GM23338 (cell line): Measurements from ENCODE around the gene APOL6. TPM values are rescaled to one million over a fixed set of nuclear protein-coding genes. Genes with fewer than 3 reads are reported as not detected.

Experiments used
- ATAC-seq: fragments of 200-7000 bp; cut with Tn5 transposase; 3 replicates; pipeline ENCODE4 v1.9.1; 2020
- DNase-seq: peaks from one replicate; pipeline ENCODE4 v3.0.0-alpha.2; 2015; ENCODE audit warnings: low spot score
- H2AFZ ChIP-seq: fragments of 200-600 bp; sonication (generic); 2 replicates; pipeline ENCODE4 v1.8.0; 2016; ENCODE audit warnings: antibody characterized with exemption, mild to moderate bottlenecking, moderate library complexity
- H3F3A ChIP-seq: fragments of 200-600 bp; sonication (generic); replicated peaks from 2 replicates; pipeline ENCODE4 v1.8.0; 2017; ENCODE audit warnings: antibody characterized with exemption, mixed run types, low read depth
- H3K27ac ChIP-seq: fragments of 200-600 bp; sonication (generic); 2 replicates; pipeline ENCODE4 v1.6.1; 2016; ENCODE audit warnings: low read depth
- H3K27me3 ChIP-seq: fragments of 200-600 bp; sonication (generic); 2 replicates; pipeline ENCODE4 v1.8.0; 2016; ENCODE audit warnings: mild to moderate bottlenecking, mixed run types, moderate library complexity; ENCODE audit not compliant: insufficient read depth
- H3K36me3 ChIP-seq: fragments of 200-600 bp; sonication (generic); 2 replicates; pipeline ENCODE4 v1.8.0; 2016; ENCODE audit warnings: mild to moderate bottlenecking; ENCODE audit not compliant: insufficient read depth
- H3K4me1 ChIP-seq: fragments of 200-600 bp; sonication (generic); 2 replicates; pipeline ENCODE4 v1.8.0; 2016; ENCODE audit warnings: mild to moderate bottlenecking, moderate library complexity; ENCODE audit not compliant: insufficient read depth
- H3K4me2 ChIP-seq: fragments of 200-600 bp; sonication (generic); 2 replicates; pipeline ENCODE4 v1.7.1; 2017; ENCODE audit warnings: mixed run types
- H3K4me3 ChIP-seq: fragments of 200-600 bp; sonication (generic); 2 replicates; pipeline ENCODE4 v1.6.1; 2016; ENCODE audit warnings: mixed run types
- H3K79me2 ChIP-seq: fragments of 200-600 bp; sonication (generic); replicated peaks from 2 replicates; pipeline ENCODE4 v1.8.0; 2017; ENCODE audit warnings: mild to moderate bottlenecking; ENCODE audit not compliant: insufficient read depth
- H3K9me2 ChIP-seq: fragments of 200-600 bp; sonication (generic); 2 replicates; pipeline ENCODE4 v1.8.0; 2017; ENCODE audit not compliant: insufficient read depth
- H4K20me1 ChIP-seq: fragments of 200-600 bp; sonication (generic); replicated peaks from 2 replicates; pipeline ENCODE4 v1.8.0; 2017; ENCODE audit warnings: mild to moderate bottlenecking; ENCODE audit not compliant: insufficient read depth
- H3K27ac Mint-ChIP-seq: 2 replicates; pipeline ENCODE4 v1.8.0; 2020; ENCODE audit warnings: inconsistent platforms, mild to moderate bottlenecking, moderate library complexity, mixed read lengths
- H3K27me3 Mint-ChIP-seq: 3 replicates; pipeline ENCODE4 v1.8.0; 2022; ENCODE audit warnings: low read depth, mild to moderate bottlenecking, moderate library complexity, mixed read lengths, inconsistent platforms; ENCODE audit not compliant: insufficient read depth, poor library complexity
- H3K36me3 Mint-ChIP-seq: 3 replicates; pipeline ENCODE4 v1.8.0; 2021; ENCODE audit warnings: low read depth, mild to moderate bottlenecking, inconsistent platforms, moderate library complexity, mixed read lengths
- H3K4me1 Mint-ChIP-seq: 3 replicates; pipeline ENCODE4 v1.8.0; 2020; ENCODE audit warnings: mild to moderate bottlenecking, inconsistent platforms, mixed read lengths
- H3K4me3 Mint-ChIP-seq: 3 replicates; pipeline ENCODE4 v1.8.0; 2021; ENCODE audit warnings: moderate library complexity, mild to moderate bottlenecking, inconsistent platforms, mixed read lengths
- H3K9me3 Mint-ChIP-seq: 3 replicates; pipeline ENCODE4 v1.8.0; 2020; ENCODE audit warnings: moderate library complexity, mild to moderate bottlenecking, inconsistent platforms, mixed read lengths
- CREB1 ChIP-seq: fragments of 250-450 bp; sonication (Bioruptor Pico); IDR thresholded peaks from 2 replicates; pipeline ENCODE4 v1.5.0; 2020; ENCODE audit warnings: low read depth, mild to moderate bottlenecking, moderate library complexity
- EZH2 ChIP-seq: fragments of 200-600 bp; sonication (generic); IDR thresholded peaks from one replicate; pipeline ENCODE4 v1.8.0; 2017; ENCODE audit warnings: antibody characterized with exemption, mild to moderate bottlenecking, low read depth; ENCODE audit not compliant: unreplicated experiment
- EZH2phosphoT487 ChIP-seq: fragments of 200-600 bp; sonication (generic); IDR thresholded peaks from one replicate; pipeline ENCODE4 v1.8.1; 2018; ENCODE audit warnings: antibody characterized with exemption; ENCODE audit not compliant: unreplicated experiment
- JUNB ChIP-seq: IDR thresholded peaks from one replicate; pipeline ENCODE4 v1.6.1; 2016; ENCODE audit warnings: antibody characterized with exemption; ENCODE audit not compliant: unreplicated experiment
- NANOG ChIP-seq: IDR thresholded peaks from 2 replicates; pipeline ENCODE4 v1.6.1; 2016; ENCODE audit warnings: antibody characterized with exemption, borderline replicate concordance
- POLR2AphosphoS5 ChIP-seq: IDR thresholded peaks from 2 replicates; pipeline ENCODE4 v1.6.1; 2016; ENCODE audit warnings: antibody characterized with exemption, low read depth
- STAT1 ChIP-seq: IDR thresholded peaks from one replicate; pipeline ENCODE4 v1.6.1; 2016; ENCODE audit warnings: antibody characterized with exemption; ENCODE audit not compliant: unreplicated experiment
- ZNF114 ChIP-seq: fragments of 250-450 bp; sonication (Bioruptor Pico); IDR thresholded peaks from 2 replicates; pipeline ENCODE4 v1.5.0; 2020; ENCODE audit warnings: mild to moderate bottlenecking, moderate library complexity
- ZNF331 ChIP-seq: fragments of 250-450 bp; sonication (Bioruptor Pico); IDR thresholded peaks from 2 replicates; pipeline ENCODE4 v1.5.0; 2020; ENCODE audit warnings: low read depth, mild to moderate bottlenecking, moderate library complexity
- polyA plus RNA-seq: library from polyadenylated mRNA; unstranded; fragments of >200 nt; fragmentation: Nextera tagmentation; extraction: Ambion mirVana; gene quantifications from 2 replicates; pipeline ENCODE4 v1.2.1, GENCODE V29; 2016
- total RNA-seq: library from RNA; depleted of rRNA; stranded (reverse); fragments of >200 nt; shearing (Covaris generic); gene quantifications from 2 replicates; pipeline ENCODE4 v1.2.3, GENCODE V29; 2014
- TF ChIP-seq, protein P1 (sequence below): IDR thresholded peaks from 2 replicates; pipeline ENCODE4 v1.6.1; 2016; ENCODE audit warnings: antibody characterized with exemption
- TF ChIP-seq, protein P2 (sequence below): IDR thresholded peaks from one replicate; pipeline ENCODE4 v1.6.1; 2018; ENCODE audit warnings: antibody characterized with exemption; ENCODE audit not compliant: unreplicated experiment
- TF ChIP-seq, protein P3 (sequence below), 2 experiments: fragments of 200-600 bp in 1 of 2; sonication (generic) in 1 of 2; conservative IDR thresholded peaks; 2 replicates each; pipeline versions ENCODE4 v1.5.1 to v1.6.1; 2016 to 2017; ENCODE audit warnings: antibody characterized with exemption in 2 of 2, low read depth in 2 of 2, mild to moderate bottlenecking in 2 of 2, moderate library complexity in 1 of 2
- TF ChIP-seq, protein P4 (sequence below): fragments of 250-450 bp; sonication (Bioruptor Pico); IDR thresholded peaks from 2 replicates; pipeline ENCODE4 v1.5.0; 2020; ENCODE audit warnings: mild to moderate bottlenecking, moderate library complexity

APOL6 gene
- total and polyA plus RNA-seq, 2 experiments from 2014 or later: 0.10 to 0.14 TPM

DNA sequence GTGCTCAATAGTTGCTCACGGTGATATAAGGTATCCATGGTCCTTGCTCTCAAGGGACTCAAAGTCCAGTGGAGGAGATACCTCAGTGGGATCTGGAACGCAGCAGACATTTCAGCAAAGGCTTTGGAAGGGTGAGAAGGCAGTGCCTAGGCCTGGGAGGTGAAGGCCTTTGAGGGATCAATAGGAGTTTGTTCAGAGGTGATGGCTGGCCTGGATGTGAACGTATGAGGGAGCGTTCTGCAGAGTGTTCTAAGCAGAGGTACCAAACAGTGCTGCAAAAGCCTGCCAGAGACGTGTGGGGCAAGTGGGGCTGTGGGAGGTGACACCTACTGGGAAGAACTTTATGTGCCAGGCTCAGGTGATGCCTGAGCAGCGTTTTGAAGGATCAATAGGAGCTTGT is 23.7 kb upstream of the APOL6 start (continued):
- TF ChIP-seq, protein P1, sequence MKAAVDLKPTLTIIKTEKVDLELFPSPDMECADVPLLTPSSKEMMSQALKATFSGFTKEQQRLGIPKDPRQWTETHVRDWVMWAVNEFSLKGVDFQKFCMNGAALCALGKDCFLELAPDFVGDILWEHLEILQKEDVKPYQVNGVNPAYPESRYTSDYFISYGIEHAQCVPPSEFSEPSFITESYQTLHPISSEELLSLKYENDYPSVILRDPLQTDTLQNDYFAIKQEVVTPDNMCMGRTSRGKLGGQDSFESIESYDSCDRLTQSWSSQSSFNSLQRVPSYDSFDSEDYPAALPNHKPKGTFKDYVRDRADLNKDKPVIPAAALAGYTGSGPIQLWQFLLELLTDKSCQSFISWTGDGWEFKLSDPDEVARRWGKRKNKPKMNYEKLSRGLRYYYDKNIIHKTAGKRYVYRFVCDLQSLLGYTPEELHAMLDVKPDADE: no peak
- no peak for TF ChIP-seq ZNF114 (CRISPR knock-in tag)

DNA sequence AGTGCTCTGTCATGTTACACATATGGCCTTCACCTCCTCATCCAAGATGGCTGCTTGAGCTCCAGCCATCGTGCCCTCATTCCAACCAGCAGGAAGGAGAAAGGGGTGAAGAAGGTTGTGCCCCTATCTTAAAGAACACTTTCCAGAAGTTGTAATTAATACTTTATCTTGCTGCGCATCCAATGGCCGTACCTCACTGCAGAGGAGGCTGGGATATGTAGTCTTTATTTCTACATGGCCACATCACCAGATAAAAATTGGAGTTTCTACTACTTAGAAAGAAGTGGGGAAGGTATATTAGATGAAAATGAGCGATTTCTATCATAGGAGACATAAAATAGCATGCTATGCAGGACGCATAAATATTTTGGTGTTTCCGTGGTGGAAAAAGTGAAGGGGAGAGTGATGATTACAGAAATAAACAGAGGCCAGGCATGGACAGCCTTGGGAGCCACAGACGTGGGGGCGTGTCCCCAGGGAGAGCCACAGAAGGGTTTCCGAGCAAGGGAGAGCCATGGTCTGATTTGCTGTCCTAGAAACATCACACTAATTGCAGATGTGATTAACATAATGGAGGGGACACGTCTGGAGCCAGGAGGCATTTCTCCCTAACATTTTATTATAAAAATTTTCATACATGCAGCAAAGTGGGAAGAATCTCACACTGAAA is 22.3 kb upstream of the APOL6 start:
- Histone ChIP-seq H3K4me2 (no peak overlapping the region), H2AFZ (no peak overlapping the region), H3F3A (no peaks in the 10 kb centered on the region), H3K36me3 (no peaks in the 10 kb centered on the region), H4K20me1 (no peaks in the 10 kb centered on the region), H3K4me3 (no peak overlapping the region), H3K27me3 (no peaks in the 10 kb centered on the region), H3K9me2 (no peaks in the 10 kb centered on the region), H3K4me1 (peaks cover 4% of the 10 kb centered on the region; the same call in 1 of the 2 replicates), H3K27ac (no peak overlapping the region), H3K79me2 (no peaks in the 10 kb centered on the region)
- Mint-ChIP-seq H3K27me3 (peaks cover 18% of the 10 kb centered on the region), H3K4me1 (peaks cover 26% of the 10 kb centered on the region), H3K4me3 (no peak overlapping the region), H3K36me3 (no peaks in the 10 kb centered on the region; the same call in 2 of the 3 replicates), H3K27ac (no peak overlapping the region), H3K9me3 (peaks cover 2% of the 10 kb centered on the region; the same call in 2 of the 3 replicates)
- DNase-seq: no peak
- ATAC-seq: no peak
- TF ChIP-seq, protein P2, sequence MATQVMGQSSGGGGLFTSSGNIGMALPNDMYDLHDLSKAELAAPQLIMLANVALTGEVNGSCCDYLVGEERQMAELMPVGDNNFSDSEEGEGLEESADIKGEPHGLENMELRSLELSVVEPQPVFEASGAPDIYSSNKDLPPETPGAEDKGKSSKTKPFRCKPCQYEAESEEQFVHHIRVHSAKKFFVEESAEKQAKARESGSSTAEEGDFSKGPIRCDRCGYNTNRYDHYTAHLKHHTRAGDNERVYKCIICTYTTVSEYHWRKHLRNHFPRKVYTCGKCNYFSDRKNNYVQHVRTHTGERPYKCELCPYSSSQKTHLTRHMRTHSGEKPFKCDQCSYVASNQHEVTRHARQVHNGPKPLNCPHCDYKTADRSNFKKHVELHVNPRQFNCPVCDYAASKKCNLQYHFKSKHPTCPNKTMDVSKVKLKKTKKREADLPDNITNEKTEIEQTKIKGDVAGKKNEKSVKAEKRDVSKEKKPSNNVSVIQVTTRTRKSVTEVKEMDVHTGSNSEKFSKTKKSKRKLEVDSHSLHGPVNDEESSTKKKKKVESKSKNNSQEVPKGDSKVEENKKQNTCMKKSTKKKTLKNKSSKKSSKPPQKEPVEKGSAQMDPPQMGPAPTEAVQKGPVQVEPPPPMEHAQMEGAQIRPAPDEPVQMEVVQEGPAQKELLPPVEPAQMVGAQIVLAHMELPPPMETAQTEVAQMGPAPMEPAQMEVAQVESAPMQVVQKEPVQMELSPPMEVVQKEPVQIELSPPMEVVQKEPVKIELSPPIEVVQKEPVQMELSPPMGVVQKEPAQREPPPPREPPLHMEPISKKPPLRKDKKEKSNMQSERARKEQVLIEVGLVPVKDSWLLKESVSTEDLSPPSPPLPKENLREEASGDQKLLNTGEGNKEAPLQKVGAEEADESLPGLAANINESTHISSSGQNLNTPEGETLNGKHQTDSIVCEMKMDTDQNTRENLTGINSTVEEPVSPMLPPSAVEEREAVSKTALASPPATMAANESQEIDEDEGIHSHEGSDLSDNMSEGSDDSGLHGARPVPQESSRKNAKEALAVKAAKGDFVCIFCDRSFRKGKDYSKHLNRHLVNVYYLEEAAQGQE: no peak
- no peak for TF ChIP-seq NANOG
- no peak for TF ChIP-seq POLR2AphosphoS5
- no peak for TF ChIP-seq EZH2phosphoT487
- TF ChIP-seq EZH2: no peak
- no peak for TF ChIP-seq ZNF114 (CRISPR knock-in tag)
- TF ChIP-seq, protein P3, sequence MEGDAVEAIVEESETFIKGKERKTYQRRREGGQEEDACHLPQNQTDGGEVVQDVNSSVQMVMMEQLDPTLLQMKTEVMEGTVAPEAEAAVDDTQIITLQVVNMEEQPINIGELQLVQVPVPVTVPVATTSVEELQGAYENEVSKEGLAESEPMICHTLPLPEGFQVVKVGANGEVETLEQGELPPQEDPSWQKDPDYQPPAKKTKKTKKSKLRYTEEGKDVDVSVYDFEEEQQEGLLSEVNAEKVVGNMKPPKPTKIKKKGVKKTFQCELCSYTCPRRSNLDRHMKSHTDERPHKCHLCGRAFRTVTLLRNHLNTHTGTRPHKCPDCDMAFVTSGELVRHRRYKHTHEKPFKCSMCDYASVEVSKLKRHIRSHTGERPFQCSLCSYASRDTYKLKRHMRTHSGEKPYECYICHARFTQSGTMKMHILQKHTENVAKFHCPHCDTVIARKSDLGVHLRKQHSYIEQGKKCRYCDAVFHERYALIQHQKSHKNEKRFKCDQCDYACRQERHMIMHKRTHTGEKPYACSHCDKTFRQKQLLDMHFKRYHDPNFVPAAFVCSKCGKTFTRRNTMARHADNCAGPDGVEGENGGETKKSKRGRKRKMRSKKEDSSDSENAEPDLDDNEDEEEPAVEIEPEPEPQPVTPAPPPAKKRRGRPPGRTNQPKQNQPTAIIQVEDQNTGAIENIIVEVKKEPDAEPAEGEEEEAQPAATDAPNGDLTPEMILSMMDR (conservative IDR thresholded peaks at IDR 0.05; ENCODE audit: low read depth in 2 of 2): no peak
- no peak for TF ChIP-seq ZNF331 (CRISPR knock-in tag)
- no peak for TF ChIP-seq CREB1 (CRISPR knock-in tag)
- TF ChIP-seq STAT1: no peak
- no peak for TF ChIP-seq JUNB
- TF ChIP-seq, protein P4, sequence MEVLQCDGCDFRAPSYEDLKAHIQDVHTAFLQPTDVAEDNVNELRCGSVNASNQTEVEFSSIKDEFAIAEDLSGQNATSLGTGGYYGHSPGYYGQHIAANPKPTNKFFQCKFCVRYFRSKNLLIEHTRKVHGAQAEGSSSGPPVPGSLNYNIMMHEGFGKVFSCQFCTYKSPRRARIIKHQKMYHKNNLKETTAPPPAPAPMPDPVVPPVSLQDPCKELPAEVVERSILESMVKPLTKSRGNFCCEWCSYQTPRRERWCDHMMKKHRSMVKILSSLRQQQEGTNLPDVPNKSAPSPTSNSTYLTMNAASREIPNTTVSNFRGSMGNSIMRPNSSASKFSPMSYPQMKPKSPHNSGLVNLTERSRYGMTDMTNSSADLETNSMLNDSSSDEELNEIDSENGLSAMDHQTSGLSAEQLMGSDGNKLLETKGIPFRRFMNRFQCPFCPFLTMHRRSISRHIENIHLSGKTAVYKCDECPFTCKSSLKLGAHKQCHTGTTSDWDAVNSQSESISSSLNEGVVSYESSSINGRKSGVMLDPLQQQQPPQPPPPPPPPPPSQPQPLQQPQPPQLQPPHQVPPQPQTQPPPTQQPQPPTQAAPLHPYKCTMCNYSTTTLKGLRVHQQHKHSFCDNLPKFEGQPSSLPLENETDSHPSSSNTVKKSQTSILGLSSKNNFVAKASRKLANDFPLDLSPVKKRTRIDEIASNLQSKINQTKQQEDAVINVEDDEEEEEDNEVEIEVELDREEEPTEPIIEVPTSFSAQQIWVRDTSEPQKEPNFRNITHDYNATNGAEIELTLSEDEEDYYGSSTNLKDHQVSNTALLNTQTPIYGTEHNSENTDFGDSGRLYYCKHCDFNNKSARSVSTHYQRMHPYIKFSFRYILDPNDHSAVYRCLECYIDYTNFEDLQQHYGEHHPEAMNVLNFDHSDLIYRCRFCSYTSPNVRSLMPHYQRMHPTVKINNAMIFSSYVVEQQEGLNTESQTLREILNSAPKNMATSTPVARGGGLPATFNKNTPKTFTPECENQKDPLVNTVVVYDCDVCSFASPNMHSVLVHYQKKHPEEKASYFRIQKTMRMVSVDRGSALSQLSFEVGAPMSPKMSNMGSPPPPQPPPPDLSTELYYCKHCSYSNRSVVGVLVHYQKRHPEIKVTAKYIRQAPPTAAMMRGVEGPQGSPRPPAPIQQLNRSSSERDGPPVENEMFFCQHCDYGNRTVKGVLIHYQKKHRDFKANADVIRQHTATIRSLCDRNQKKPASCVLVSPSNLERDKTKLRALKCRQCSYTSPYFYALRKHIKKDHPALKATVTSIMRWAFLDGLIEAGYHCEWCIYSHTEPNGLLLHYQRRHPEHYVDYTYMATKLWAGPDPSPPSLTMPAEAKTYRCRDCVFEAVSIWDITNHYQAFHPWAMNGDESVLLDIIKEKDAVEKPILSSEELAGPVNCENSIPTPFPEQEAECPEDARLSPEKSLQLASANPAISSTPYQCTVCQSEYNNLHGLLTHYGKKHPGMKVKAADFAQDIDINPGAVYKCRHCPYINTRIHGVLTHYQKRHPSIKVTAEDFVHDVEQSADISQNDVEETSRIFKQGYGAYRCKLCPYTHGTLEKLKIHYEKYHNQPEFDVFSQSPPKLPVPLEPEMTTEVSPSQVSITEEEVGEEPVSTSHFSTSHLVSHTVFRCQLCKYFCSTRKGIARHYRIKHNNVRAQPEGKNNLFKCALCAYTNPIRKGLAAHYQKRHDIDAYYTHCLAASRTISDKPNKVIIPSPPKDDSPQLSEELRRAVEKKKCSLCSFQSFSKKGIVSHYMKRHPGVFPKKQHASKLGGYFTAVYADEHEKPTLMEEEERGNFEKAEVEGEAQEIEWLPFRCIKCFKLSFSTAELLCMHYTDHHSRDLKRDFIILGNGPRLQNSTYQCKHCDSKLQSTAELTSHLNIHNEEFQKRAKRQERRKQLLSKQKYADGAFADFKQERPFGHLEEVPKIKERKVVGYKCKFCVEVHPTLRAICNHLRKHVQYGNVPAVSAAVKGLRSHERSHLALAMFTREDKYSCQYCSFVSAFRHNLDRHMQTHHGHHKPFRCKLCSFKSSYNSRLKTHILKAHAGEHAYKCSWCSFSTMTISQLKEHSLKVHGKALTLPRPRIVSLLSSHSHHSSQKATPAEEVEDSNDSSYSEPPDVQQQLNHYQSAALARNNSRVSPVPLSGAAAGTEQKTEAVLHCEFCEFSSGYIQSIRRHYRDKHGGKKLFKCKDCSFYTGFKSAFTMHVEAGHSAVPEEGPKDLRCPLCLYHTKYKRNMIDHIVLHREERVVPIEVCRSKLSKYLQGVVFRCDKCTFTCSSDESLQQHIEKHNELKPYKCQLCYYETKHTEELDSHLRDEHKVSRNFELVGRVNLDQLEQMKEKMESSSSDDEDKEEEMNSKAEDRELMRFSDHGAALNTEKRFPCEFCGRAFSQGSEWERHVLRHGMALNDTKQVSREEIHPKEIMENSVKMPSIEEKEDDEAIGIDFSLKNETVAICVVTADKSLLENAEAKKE (CRISPR knock-in tag): no peak
